ENCODE results near the gene FGFR2.

The FGFR2 gene

DNA sequence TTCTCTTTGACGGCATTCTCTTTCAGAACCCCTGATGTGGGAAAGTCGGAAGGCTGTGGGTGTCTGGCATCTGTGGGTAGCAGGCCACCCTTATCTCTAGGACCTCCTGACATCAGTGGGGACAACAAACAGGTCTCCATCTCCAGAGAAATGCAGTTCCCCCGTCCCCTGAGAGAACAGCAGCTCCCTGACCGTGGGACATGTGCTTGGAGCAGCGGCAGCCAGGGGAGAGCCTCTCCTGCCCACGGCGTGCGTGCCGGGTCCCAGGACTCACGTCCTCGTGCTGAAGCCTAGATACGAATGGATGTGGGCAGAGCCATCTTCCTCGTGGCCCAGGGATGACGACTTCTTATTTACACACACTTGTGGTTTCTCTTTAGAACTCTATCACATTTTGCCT lies 133.0 kb downstream of the FGFR2 start:
- TF ChIP-seq, protein P1, sequence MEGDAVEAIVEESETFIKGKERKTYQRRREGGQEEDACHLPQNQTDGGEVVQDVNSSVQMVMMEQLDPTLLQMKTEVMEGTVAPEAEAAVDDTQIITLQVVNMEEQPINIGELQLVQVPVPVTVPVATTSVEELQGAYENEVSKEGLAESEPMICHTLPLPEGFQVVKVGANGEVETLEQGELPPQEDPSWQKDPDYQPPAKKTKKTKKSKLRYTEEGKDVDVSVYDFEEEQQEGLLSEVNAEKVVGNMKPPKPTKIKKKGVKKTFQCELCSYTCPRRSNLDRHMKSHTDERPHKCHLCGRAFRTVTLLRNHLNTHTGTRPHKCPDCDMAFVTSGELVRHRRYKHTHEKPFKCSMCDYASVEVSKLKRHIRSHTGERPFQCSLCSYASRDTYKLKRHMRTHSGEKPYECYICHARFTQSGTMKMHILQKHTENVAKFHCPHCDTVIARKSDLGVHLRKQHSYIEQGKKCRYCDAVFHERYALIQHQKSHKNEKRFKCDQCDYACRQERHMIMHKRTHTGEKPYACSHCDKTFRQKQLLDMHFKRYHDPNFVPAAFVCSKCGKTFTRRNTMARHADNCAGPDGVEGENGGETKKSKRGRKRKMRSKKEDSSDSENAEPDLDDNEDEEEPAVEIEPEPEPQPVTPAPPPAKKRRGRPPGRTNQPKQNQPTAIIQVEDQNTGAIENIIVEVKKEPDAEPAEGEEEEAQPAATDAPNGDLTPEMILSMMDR (IDR thresholded peaks at IDR 0.05; ENCODE audit: low read depth, low read length): no peak
- no peak for DNase-seq (ENCODE audit: extremely low read depth, low read depth)

DNA sequence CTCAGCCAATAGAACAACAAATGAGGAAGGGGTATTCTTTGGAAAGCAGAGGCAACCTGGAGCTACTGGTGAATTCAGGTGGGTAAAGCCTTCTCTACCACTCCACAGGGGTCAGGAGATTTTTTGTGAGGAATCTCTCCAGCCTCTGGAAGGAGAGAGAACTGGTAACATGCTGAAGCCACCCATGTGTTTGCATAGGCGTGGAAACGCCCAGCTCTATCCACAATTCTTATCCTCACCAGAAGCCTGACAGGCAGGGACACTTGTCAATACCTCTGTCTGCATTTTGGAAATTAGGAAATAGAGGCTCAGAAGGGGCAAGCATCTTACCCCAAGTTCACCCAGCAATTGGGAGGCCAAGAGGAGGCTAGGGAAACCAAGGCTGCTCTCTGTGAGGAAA lies 133.7 kb downstream of the FGFR2 start:
- no peak for DNase-seq (ENCODE audit: extremely low read depth, low read depth)
- TF ChIP-seq, protein P1 (IDR thresholded peaks at IDR 0.05; ENCODE audit: low read depth, low read length): no peak

GRCh38 chr10:121462955-121463354 lies 135.3 kb downstream of the FGFR2 start:
- TF ChIP-seq, protein P1 (IDR thresholded peaks at IDR 0.05; ENCODE audit: low read depth, low read length): no peak
- DNase-seq (ENCODE audit: extremely low read depth, low read depth): no peak

DNA sequence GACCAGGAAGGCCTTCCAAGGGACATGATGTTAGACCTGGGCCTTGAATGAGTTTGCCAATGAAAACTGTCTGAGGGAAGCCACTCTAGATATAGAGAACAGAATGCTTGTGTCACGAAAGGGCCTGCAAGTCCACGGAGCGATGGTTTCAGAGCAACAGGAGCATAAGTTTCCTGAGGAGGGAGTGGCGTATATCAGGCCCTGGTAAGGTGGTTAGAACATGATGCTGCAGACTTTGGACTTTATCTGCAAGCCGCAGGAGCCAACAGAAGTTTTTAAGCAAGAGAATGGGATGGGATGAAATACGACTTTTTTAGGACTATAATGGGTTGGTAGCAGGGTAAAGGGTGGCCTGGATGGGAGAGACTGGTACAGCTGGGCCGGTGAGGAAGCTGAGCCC lies 136.0 kb downstream of the FGFR2 start:
- TF ChIP-seq, protein P1 (IDR thresholded peaks at IDR 0.05; ENCODE audit: low read depth, low read length): no peak
- DNase-seq (ENCODE audit: extremely low read depth, low read depth): no peak

GRCh38 chr10:121461307-121461706 lies 136.9 kb downstream of the FGFR2 start:
- no peak for DNase-seq (ENCODE audit: extremely low read depth, low read depth)
- TF ChIP-seq, protein P1 (IDR thresholded peaks at IDR 0.05; ENCODE audit: low read depth, low read length): no peak

GRCh38 chr10:121460733-121461132 lies 137.5 kb downstream of the FGFR2 start:
- TF ChIP-seq, protein P1 (IDR thresholded peaks at IDR 0.05; ENCODE audit: low read depth, low read length): no peak
- no peak for DNase-seq (ENCODE audit: extremely low read depth, low read depth)

DNA sequence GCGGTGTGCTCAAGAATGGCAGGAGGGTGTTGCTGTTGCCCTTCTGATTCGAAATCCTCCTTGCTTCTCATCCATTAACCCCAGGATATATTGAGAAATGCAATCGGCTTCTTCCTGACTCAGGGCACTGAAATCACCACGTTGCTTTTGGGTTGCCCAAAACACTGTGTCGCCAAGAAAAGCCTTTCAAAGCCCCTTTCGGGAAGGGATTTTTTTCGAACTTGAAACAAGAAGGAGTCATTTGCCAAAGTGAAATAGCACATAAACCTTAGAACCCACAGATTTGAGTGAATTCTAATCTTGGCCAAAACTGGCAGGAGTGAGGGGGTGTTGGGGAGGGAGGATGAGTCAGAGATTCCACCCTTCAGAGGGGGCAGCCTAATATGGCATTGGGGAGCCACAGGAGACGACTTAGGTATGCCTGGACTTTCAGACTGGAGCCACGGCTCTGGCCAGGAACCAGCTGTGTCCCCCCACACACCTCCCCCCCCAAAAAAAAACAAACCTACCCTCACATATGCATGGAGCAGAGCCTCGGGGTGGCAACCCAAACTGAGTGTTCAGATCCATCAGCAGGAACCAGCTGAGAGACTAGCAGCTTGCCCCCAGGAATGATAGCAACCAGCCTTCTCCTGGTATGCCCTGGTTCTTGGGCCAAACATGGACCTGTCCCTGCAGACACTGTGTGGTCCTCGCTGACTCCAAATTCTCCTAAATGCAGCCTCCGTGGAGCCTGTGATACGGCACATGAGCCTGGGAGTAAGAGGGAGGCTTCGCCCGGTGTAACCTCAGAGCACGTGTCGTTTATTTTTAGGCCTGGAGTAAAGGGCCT lies 138.4 kb downstream of the FGFR2 start:
- TF ChIP-seq, protein P1 (IDR thresholded peaks at IDR 0.05; ENCODE audit: low read depth, low read length): no peak
- no peak for DNase-seq (ENCODE audit: extremely low read depth, low read depth)
